Endometrial microvascular endothelial cells (primary cell): Measurements from ENCODE around the gene DENND2A. TPM values are rescaled to one million over a fixed set of nuclear protein-coding genes. Genes with fewer than 3 reads are reported as not detected.

ENCODE experiments used
- in situ Hi-C: cut with HindIII; loops from 2 replicates; pipeline ENCODE4 v1.10.0; 2017; ENCODE audit warnings: low sequenced_read_pairs, low pct_unique_long_range_greater_than_20kb; ENCODE audit errors: inconsistent ontology term
- total RNA-seq: library from RNA; depleted of rRNA; stranded (reverse); fragments of >200 nt; gene quantifications from one replicate; pipeline ENCODE4 v1.2.3, GENCODE V29; 2015; ENCODE audit errors: inconsistent ontology term

Gene DENND2A
- total RNA-seq, 1 donor from 2014 or later, result not detected

- in situ Hi-C loops, result no loop called here
Measured at GRCh38 chr7:140600341-140600740, 40.3 kb downstream of the DENND2A start.

DNA sequence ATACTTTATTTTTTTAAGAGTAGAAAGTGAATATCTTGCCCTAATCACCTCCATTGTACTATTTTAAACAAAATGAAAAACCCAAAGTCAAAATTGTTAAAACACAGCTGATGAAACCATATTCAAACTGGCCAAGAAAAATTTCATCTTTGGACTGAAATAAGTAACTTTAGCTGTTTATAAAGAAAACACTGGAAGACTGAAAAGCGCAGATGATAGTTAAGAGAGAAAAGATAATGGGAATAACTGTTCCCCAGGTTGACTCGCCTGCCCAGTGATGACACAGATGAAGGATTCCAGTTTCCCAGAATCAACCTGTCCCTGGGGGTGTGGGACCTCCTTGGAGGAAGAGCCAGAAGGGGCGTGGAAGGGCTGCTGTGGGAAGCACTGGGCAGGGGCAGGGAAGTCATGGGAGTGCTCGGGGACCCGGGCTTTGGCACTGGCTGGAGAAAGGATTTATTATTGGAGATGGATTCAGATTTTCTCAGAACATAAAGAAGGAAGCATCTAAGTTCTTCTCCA is 43.1 kb downstream of the DENND2A start:
- in situ Hi-C loops, result no loop called here

GRCh38 chr7:140596519-140597427 is 43.8 kb downstream of the DENND2A start:
- in situ Hi-C loops, result no loop called here

DNA sequence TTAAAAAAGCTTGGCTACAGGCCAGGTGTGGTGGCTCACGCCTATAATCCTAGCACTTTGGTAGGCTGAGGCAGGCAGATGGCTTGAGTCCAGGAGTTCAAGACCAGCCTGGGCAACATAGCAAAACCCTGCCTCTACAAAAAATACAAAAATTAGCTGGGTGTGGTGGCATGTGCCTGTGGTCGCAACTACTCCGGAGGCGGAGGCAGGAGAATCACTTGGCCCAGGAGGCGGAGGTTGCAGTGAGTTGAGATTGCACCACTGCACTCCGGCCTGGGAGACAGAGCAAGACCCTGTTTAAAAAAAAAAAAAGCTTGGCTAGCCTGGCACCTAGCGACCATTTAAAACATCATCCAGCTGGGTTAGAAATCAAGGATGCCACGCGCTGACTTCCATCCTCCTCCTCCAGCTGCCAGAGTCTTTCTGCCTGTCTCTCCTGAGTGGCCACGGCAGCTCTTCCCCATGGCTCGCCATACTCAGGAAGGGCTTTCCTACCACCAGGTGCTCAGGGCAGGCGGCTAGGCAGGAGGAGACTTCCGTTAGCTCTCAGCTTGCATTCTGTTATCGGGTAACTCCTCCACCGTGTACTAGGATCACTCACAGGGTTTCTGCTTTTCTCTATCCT is 45.0 kb downstream of the DENND2A start:
- in situ Hi-C loops, result no loop called here

DNA sequence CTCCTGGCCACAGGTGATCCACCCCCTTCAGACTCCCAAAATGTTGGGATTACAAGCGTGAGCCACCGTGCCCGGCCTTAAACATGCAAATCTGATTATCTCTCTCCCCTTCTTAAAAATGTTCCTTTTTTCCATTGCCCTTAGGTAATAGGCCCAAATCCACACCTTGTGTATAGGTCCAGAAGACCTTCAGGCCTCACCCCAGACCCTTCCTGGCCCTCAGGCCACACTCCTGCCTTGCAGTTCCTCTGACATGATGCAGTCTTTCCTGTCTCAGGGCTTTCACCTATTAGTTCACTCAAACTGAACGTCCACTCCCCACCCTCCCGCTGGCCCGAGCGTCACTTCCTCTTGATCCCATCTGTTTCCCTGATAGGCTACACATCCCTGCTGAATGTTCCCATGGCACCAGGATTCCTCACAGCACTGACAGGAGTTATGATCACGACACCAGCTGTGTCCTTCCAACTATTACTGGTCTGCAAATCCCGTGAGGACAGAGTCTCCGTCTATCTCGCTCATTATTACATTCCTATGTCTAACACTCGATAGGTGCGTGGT is 46.4 kb downstream of the DENND2A start:
- in situ Hi-C loops, result no loop called here

- in situ Hi-C loops, result no loop called here
Measured at GRCh38 chr7:140593672-140593982, 47.0 kb downstream of the DENND2A start.

DNA sequence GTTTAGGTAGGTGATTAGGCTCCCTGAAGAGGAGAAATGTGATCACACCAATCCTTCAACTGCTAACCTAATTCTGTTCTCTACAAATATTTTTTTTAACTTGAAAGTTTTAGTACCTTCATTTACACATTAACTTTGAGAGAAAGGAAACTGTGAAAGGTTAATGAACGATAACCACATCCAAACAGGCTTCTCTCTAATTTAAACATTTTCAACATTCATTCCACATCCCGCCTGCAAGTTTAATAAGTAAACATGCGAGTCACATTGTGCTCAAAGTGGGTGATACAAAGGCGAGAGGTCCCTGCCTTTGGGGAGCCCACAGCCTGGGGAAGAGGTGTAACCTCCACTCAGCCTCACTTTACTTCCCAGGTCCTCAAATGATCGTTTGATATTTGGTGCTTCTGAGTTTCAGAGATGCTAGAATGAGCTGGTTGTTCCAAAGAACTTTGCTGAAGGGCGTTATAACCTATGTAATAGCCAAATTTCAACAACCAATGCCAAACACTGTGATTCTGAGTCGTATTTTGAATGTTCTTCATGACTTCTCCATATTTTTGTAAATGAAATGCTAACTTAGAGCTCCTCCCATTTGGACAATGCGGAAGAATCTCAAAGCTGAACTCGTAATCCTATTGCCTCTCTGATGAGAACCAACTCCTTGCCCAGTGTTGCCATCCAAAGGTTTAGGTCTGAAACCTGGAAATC is 47.5 kb downstream of the DENND2A start:
- in situ Hi-C loops, result no loop called here

DNA sequence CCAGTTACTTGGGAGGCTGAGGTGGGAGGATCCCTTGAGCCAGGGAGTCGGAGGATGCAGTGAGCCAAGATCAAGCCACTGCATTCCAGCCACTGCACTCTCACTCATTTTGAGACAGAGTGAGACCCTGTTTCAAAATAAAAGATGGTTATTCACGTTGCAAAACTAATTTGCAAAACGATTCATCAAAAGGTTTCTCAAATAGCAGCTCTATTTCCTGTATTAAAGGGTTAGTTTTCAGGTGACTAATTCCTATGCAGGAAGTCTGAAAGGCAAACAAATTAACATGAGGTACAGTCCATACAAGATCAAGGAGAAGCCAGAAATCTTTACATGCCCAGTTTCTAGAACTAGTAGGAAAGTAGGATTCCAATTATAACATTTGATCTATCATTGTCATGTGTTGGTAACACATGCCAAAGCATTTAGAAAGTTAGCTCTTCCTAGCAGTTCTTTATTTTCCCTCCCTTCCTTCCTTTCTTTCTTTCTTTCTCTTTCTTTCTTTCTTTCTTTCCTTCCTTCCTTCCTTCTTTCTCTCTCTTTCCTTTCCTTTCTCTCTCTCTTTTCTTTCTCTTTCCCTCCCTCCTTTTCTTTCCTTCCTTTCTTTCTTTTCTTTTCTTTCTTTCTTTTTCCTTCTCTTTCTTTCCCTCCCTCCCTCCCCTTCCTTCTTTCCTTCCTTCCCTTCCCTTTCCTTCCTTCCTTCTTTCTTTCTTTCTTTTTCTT is 49.3 kb downstream of the DENND2A start:
- in situ Hi-C loops, result no loop called here

DNA sequence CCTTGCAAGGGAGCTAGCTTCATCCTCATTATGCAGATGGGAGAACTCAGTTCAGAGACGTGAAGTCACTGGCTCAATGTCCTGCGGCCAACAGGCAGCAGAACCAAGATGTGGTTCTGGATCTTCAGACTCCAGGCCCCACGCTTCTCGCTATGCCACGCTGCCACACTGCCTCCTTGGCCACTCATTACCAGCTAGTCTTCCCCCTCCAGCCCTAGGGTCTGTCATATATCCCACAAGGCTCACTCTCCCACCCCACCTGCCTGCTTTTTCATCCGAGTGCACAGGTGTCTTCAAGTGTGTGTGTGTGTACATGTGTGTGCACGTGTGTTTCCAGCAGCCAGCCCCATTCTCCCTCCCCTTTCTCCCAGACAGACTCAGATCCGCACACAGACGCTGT is 53.4 kb downstream of the DENND2A start:
- in situ Hi-C loops, result no loop called here

DNA sequence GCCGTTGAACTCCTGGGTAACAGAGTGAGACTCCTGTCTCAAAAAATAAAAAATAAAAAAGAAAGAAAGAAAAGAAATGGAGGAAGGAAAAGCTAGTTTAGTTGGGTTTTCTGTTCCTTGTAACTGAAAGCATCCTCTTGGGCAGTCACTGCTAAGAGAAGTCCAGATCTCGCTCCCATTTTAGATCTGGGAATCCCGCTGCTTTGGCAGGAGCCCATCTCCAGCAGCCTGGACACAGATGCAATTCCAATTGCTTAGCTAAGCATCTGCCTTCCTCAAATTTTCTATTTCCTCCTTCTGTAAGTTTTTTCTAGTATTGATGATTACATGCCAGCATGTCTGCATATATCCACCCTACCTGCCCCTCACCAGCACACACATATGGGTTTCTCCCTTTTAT is 54.1 kb downstream of the DENND2A start:
- in situ Hi-C loops, result no loop called here

- in situ Hi-C loops, result no loop called here
Measured at GRCh38 chr7:140585333-140585732, 55.3 kb downstream of the DENND2A start.

DNA sequence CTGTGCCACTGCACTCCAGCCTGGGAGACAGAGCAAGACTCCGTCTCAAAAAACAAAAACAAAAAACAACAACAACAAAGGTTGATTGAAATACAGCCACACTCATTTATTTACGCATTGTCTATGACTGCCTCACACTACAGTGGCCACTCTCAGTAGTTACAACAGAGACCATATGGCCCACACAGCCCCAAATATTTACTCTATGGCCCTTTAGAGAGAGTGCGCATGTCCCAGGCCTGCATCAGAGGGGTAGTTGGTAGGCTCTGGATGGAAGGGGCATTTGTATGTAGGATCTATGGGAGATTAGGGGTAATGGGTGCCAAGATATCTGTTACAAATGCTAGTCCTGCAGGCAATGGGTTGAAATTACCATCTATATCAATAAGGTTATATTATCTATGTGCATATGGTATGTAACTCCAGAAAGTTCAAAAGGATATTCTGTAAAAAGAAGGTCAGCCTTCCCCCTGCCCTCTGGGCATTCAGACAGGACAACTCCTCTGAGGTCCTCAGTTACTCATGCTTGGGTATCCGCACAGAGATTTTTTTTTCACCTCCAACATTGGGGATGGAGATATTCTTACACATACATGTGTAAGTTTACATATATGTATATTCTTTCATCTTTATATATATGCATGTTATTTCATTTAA is 56.3 kb downstream of the DENND2A start:
- in situ Hi-C loops, result no loop called here

GRCh38 chr7:140581411-140581810 is 59.2 kb downstream of the DENND2A start:
- in situ Hi-C loops, result no loop called here

DNA sequence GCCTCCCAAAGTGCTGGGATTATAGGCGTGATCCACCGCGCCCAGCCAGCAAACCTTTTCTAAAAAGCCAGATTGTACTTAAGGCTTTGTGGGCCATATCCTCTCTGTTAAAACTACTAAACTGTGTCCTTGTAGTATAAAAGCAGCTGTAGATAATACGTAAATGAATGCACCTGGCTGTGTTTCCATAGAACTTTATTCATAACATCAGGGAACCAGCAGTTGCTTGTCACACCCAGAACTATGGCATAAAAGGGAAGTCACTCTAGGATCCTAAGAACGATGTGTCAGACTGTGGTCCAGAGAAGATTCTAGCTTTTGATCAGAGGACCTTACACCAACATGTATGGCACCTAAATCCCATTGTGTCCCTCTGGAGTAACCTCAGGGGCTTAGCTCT is 63.0 kb downstream of the DENND2A start:
- in situ Hi-C loops, result no loop called here

DNA sequence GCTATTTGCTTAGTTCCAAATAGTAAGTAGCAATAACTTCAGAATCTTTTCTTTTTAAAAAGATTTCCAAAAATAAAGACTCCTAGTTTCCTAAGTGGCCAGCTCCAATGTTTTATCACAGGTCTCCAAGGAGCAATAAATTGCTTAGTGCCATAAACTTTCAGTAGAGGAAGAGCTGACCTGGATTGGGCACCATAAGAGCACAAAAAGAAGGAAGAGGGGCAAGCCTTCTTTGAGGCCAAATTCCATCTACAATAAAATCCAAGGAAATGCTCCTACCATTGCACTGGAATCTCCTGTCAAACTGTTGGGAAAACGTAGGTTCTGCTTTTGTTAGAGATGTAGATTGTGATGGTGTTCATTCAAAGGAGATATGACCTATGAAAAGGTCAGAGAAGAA is 64.0 kb downstream of the DENND2A start:
- in situ Hi-C loops, result no loop called here

- in situ Hi-C loops, result no loop called here
Measured at GRCh38 chr7:140571538-140572122, 69.0 kb downstream of the DENND2A start.

- in situ Hi-C loops, result no loop called here
Measured at GRCh38 chr7:140570120-140570519, 70.5 kb downstream of the DENND2A start.
